Measurements from ENCODE around the gene PGLYRP4. TPM values are rescaled to one million over a fixed set of nuclear protein-coding genes. Genes with fewer than 3 reads are reported as not detected.

Gene PGLYRP4
- total RNA-seq, 1 experiment from 2014 or later: not detected

- POLR2A ChIA-PET (ENCODE audit: low non-redundant PET): no interaction called here
- no peak for DNase-seq (ENCODE audit: low spot score)
- no peak for TF ChIP-seq CTCF (conservative IDR thresholded peaks at IDR 0.05; ENCODE audit: low read depth, low read length)
These were observed 25.4 kb upstream of the PGLYRP4 start for GRCh38 chr1:153374071-153374470.

GRCh38 chr1:153372571-153372970, 23.9 kb upstream of the PGLYRP4 start:
- Histone ChIP-seq H3K27ac (ENCODE audit: low read depth, low read length, poor library complexity, severe bottlenecking) (no peak overlapping the region), H3K36me3 (ENCODE audit: insufficient read depth, low read length, poor library complexity, severe bottlenecking) (no peaks in the 10 kb centered on the region), H3K4me3 (ENCODE audit: low read depth, low read length, poor library complexity, severe bottlenecking) (no peak overlapping the region), H3K4me1 (ENCODE audit: insufficient read depth, low read length, poor library complexity, severe bottlenecking) (no peaks in the 10 kb centered on the region), H3K9me3 (ENCODE audit: low read depth, low read length, poor library complexity, severe bottlenecking) (no peaks in the 10 kb centered on the region), H3K27me3 (replicated peaks; ENCODE audit: insufficient read depth, low read depth, low read length, poor library complexity) (peaks cover 20% of the 10 kb centered on the region)
- no TSS peak for BruUV-seq (replicated peaks)
- ChIA-PET POLR2A (ENCODE audit: low non-redundant PET) (no interaction called here), CTCF (no interaction called here)
- no peak for DNase-seq (ENCODE audit: low spot score)
- intact Hi-C loops (cut with micrococcal nuclease; ENCODE audit: unreplicated experiment): no loop called here
- no peak for TF ChIP-seq EZH2 (IDR thresholded peaks at IDR 0.05; ENCODE audit: borderline replicate concordance, low read depth, low read length, poor library complexity, severe bottlenecking)

More at GRCh38 chr1:153374071-153374470, 25.4 kb upstream of the PGLYRP4 start:
- Histone ChIP-seq H3K9me3 (ENCODE audit: low read depth, low read length, poor library complexity, severe bottlenecking) (no peaks in the 10 kb centered on the region), H3K36me3 (ENCODE audit: insufficient read depth, low read length, poor library complexity, severe bottlenecking) (no peaks in the 10 kb centered on the region), H3K27me3 (replicated peaks; ENCODE audit: insufficient read depth, low read depth, low read length, poor library complexity) (peaks cover 34% of the 10 kb centered on the region), H3K4me1 (ENCODE audit: insufficient read depth, low read length, poor library complexity, severe bottlenecking) (no peaks in the 10 kb centered on the region), H3K4me3 (ENCODE audit: low read depth, low read length, poor library complexity, severe bottlenecking) (no peak overlapping the region), H3K27ac (ENCODE audit: low read depth, low read length, poor library complexity, severe bottlenecking) (no peak overlapping the region)
- intact Hi-C loops (cut with micrococcal nuclease; ENCODE audit: unreplicated experiment): no loop called here
- no TSS peak for BruUV-seq (replicated peaks)
- CTCF ChIA-PET: no interaction called here

GRCh38 chr1:153371231-153371630, 22.6 kb upstream of the PGLYRP4 start:
- no TSS peak for BruUV-seq (replicated peaks)
- Histone ChIP-seq H3K27me3 (replicated peaks; ENCODE audit: insufficient read depth, low read depth, low read length, poor library complexity) (peaks cover 31% of the 10 kb centered on the region), H3K36me3 (ENCODE audit: insufficient read depth, low read length, poor library complexity, severe bottlenecking) (no peaks in the 10 kb centered on the region), H3K9me3 (ENCODE audit: low read depth, low read length, poor library complexity, severe bottlenecking) (no peaks in the 10 kb centered on the region), H3K4me1 (ENCODE audit: insufficient read depth, low read length, poor library complexity, severe bottlenecking) (no peaks in the 10 kb centered on the region), H3K4me3 (ENCODE audit: low read depth, low read length, poor library complexity, severe bottlenecking) (no peak overlapping the region), H3K27ac (ENCODE audit: low read depth, low read length, poor library complexity, severe bottlenecking) (no peak overlapping the region)
- POLR2A ChIA-PET (ENCODE audit: low non-redundant PET): no interaction called here
- no peak for DNase-seq (ENCODE audit: low spot score)
- intact Hi-C loops (cut with micrococcal nuclease; ENCODE audit: unreplicated experiment): no loop called here
- TF ChIP-seq EZH2 (IDR thresholded peaks at IDR 0.05; ENCODE audit: borderline replicate concordance, low read depth, low read length, poor library complexity, severe bottlenecking) (no peak), CTCF (conservative IDR thresholded peaks at IDR 0.05; ENCODE audit: low read depth, low read length) (no peak)
- CTCF ChIA-PET: no interaction called here

- no peaks in the 10 kb centered on the region for H3K36me3 ChIP-seq (ENCODE audit: insufficient read depth, low read length, poor library complexity, severe bottlenecking)
- intact Hi-C loops (cut with micrococcal nuclease; ENCODE audit: unreplicated experiment): no loop called here
- no peak for TF ChIP-seq CTCF (conservative IDR thresholded peaks at IDR 0.05; ENCODE audit: low read depth, low read length)
- TF ChIP-seq EZH2 (IDR thresholded peaks at IDR 0.05; ENCODE audit: borderline replicate concordance, low read depth, low read length, poor library complexity, severe bottlenecking): no peak
- H3K4me3 ChIP-seq (ENCODE audit: low read depth, low read length, poor library complexity, severe bottlenecking): no peak overlapping the region
- no peaks in the 10 kb centered on the region for H3K4me1 ChIP-seq (ENCODE audit: insufficient read depth, low read length, poor library complexity, severe bottlenecking)
- ChIA-PET POLR2A (ENCODE audit: low non-redundant PET) (no interaction called here), CTCF (no interaction called here)
- H3K27me3 ChIP-seq (replicated peaks; ENCODE audit: insufficient read depth, low read depth, low read length, poor library complexity): peaks cover 37% of the 10 kb centered on the region
- H3K9me3 ChIP-seq (ENCODE audit: low read depth, low read length, poor library complexity, severe bottlenecking): no peaks in the 10 kb centered on the region
- no peak overlapping the region for H3K27ac ChIP-seq (ENCODE audit: low read depth, low read length, poor library complexity, severe bottlenecking)
- no peak for DNase-seq (ENCODE audit: low spot score)
- BruUV-seq (replicated peaks): no TSS peak
These were observed 21.5 kb upstream of the PGLYRP4 start for GRCh38 chr1:153370146-153370545.

All from A673 (cell line).